ENCODE measurements around the gene MAGEB4.

DNA sequence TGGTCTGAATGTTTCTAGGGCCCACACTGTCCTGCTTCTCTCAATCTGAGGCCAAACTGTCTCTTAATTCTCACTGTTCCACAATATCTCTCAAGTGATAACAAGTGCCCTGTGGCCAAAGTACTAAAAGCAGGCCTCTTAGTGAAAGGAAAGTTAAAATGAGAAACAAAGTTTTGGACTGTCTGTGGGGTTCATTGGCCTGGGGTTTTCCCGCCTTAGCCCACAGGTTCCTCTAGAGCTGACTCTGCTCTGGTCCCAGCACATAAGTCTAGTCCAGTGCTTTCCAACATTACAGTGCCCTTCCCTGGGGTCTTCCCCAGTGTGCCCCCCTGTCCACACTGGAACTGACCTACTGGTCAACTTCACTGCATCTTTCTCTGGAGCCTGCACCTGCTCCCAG is 11.5 kb downstream of the MAGEB4 start:
- TF ChIP-seq RFX5 (IDR thresholded peaks at IDR 0.05) = no peak
- no peak for TF ChIP-seq ESRRA (IDR thresholded peaks at IDR 0.05; ENCODE audit: borderline replicate concordance, low read length)
- TF ChIP-seq, protein P1, sequence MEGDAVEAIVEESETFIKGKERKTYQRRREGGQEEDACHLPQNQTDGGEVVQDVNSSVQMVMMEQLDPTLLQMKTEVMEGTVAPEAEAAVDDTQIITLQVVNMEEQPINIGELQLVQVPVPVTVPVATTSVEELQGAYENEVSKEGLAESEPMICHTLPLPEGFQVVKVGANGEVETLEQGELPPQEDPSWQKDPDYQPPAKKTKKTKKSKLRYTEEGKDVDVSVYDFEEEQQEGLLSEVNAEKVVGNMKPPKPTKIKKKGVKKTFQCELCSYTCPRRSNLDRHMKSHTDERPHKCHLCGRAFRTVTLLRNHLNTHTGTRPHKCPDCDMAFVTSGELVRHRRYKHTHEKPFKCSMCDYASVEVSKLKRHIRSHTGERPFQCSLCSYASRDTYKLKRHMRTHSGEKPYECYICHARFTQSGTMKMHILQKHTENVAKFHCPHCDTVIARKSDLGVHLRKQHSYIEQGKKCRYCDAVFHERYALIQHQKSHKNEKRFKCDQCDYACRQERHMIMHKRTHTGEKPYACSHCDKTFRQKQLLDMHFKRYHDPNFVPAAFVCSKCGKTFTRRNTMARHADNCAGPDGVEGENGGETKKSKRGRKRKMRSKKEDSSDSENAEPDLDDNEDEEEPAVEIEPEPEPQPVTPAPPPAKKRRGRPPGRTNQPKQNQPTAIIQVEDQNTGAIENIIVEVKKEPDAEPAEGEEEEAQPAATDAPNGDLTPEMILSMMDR (IDR thresholded peaks at IDR 0.05) = no peak
- TF ChIP-seq POLR2AphosphoS2 (conservative IDR thresholded peaks at IDR 0.05; ENCODE audit: low read length) = no peak
- no peak for TF ChIP-seq POLR2A (IDR thresholded peaks at IDR 0.05; ENCODE audit: low read length)
- TF ChIP-seq ZFP36 (IDR thresholded peaks at IDR 0.05; ENCODE audit: borderline replicate concordance, partially characterized antibody) = no peak
- TF ChIP-seq, protein P2, sequence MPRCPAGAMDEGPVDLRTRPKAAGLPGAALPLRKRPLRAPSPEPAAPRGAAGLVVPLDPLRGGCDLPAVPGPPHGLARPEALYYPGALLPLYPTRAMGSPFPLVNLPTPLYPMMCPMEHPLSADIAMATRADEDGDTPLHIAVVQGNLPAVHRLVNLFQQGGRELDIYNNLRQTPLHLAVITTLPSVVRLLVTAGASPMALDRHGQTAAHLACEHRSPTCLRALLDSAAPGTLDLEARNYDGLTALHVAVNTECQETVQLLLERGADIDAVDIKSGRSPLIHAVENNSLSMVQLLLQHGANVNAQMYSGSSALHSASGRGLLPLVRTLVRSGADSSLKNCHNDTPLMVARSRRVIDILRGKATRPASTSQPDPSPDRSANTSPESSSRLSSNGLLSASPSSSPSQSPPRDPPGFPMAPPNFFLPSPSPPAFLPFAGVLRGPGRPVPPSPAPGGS (IDR thresholded peaks at IDR 0.05) = no peak
- TF ChIP-seq, protein P3, sequence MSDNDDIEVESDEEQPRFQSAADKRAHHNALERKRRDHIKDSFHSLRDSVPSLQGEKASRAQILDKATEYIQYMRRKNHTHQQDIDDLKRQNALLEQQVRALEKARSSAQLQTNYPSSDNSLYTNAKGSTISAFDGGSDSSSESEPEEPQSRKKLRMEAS (IDR thresholded peaks at IDR 0.05) = no peak
